H1 (cell line): ENCODE measurements around the gene ISG20L2. TPM values are rescaled to one million over a fixed set of nuclear protein-coding genes. Genes with fewer than 3 reads are reported as not detected.

Source experiments
- ATF2 ChIP-seq: IDR thresholded peaks from 2 replicates; pipeline ENCODE4 v1.6.1; 2012; ENCODE audit warnings: low read length, inconsistent platforms
- CHD7 ChIP-seq: fragments of 300-600 bp; sonication (generic); IDR thresholded peaks from 2 replicates; pipeline ENCODE4 v1.7.1; 2012; ENCODE audit warnings: low read length, moderate library complexity, mild to moderate bottlenecking, inconsistent platforms; ENCODE audit not compliant: insufficient replicate concordance
- JUN ChIP-seq: IDR thresholded peaks from 2 replicates; pipeline ENCODE4 v1.6.1; 2011; ENCODE audit warnings: low read depth, mild to moderate bottlenecking, improper control_type of control experiment, low read length
- KDM1A ChIP-seq: fragments of 200-600, 300-600 bp; sonication (generic); IDR thresholded peaks from 2 replicates; pipeline ENCODE4 v1.7.1; 2016; ENCODE audit warnings: mild to moderate bottlenecking, low read length, borderline replicate concordance
- MAX ChIP-seq: IDR thresholded peaks from 2 replicates; pipeline ENCODE4 v1.6.1; 2012; ENCODE audit warnings: inconsistent platforms
- POU5F1 ChIP-seq: IDR thresholded peaks from 2 replicates; pipeline ENCODE4 v1.6.1; 2011; ENCODE audit warnings: low read depth, mild to moderate bottlenecking, low read length, moderate library complexity
- TBP ChIP-seq: IDR thresholded peaks from 2 replicates; pipeline ENCODE4 v1.6.1; 2011; ENCODE audit warnings: low read depth, low read length, improper control_type of control experiment
- YY1 ChIP-seq: IDR thresholded peaks from 2 replicates; pipeline ENCODE4 v1.6.1; 2011; ENCODE audit warnings: low read depth, mild to moderate bottlenecking, low read length
- polyA plus RNA-seq, 7 experiments: library from polyadenylated mRNA; depleted of rRNA in 3 of 7; stranded (reverse) in 5 of 7; unstranded in 2 of 7; fragments of >200 nt in 5 of 7; fragments of 200-250 nt in 2 of 7; gene quantifications; 1 replicate in 5 of 7; 2 replicates in 1 of 7; 4 replicates in 1 of 7; pipeline versions ENCODE4 v1.2.1 to v1.2.3, GENCODE V29; 2011 to 2013; ENCODE audit warnings: missing spikeins in 2 of 7, mixed read lengths in 2 of 7
- total RNA-seq: library from RNA; stranded (reverse); fragmentation: NEBNext Ultra II Directional; extraction: Animal tissue kit (Norgen Biotek cat#: 25700); gene quantifications from 2 replicates; pipeline ENCODE4 v1.2.1, GENCODE V29; 2021

The ISG20L2 gene
- total and polyA plus RNA-seq, 2 of the 8 experiments (the other 6 are each of a cell fraction or from before 2014, with no cell fraction given): 47.5 to 53.0 TPM

- TF ChIP-seq CHD7 (no peak), ATF2 (no peak), KDM1A (no peak; the same call in 1 of the 2 replicates), TBP (peak; percentile 50), MAX (peak; percentile 97), JUN (no peak), YY1 (peak; percentile 81; the same call in 1 of the 2 replicates), POU5F1 (no peak)
Observed at GRCh38 chr1:156751757-156752481, 23.4 kb upstream of the ISG20L2 start (continued).
